ENCODE results near the gene HOXA1.

Gene HOXA1

GRCh38 chr7:27128776-27129728, 33.3 kb upstream of the HOXA1 start (continued):
- no peak for TF ChIP-seq ZNF639 (tag by site-specific recombination; IDR thresholded peaks at IDR 0.05)
- TF ChIP-seq ZXDB (tag by site-specific recombination; IDR thresholded peaks at IDR 0.05): no peak
- TF ChIP-seq FEZF1 (tag by site-specific recombination; IDR thresholded peaks at IDR 0.05): no peak
- peak; percentile 43; the same call in 1 of the 2 replicates for TF ChIP-seq ZBTB17 (tag by site-specific recombination; IDR thresholded peaks at IDR 0.05)
- no peak for TF ChIP-seq ZNF560 (tag by site-specific recombination; IDR thresholded peaks at IDR 0.05; ENCODE audit: borderline replicate concordance)
- no peak for TF ChIP-seq SETDB1 (IDR thresholded peaks at IDR 0.05; ENCODE audit: insufficient read length, low read length)
- TF ChIP-seq HOXC10 (CRISPR knock-in tag; IDR thresholded peaks at IDR 0.05): no peak
- TF ChIP-seq, protein P1, sequence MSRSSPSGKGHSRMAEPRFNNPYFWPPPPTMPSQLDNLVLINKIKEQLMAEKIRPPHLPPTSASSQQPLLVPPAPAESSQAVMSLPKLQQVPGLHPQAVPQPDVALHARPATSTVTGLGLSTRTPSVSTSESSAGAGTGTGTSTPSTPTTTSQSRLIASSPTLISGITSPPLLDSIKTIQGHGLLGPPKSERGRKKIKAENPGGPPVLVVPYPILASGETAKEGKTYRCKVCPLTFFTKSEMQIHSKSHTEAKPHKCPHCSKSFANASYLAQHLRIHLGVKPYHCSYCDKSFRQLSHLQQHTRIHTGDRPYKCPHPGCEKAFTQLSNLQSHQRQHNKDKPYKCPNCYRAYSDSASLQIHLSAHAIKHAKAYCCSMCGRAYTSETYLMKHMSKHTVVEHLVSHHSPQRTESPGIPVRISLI (tag by site-specific recombination; IDR thresholded peaks at IDR 0.05): no peak
- no peak for TF ChIP-seq ZNF529 (tag by site-specific recombination; IDR thresholded peaks at IDR 0.05; ENCODE audit: insufficient replicate concordance)
- TF ChIP-seq ZNF658 (tag by site-specific recombination; IDR thresholded peaks at IDR 0.05): no peak
- TF ChIP-seq, protein P2, sequence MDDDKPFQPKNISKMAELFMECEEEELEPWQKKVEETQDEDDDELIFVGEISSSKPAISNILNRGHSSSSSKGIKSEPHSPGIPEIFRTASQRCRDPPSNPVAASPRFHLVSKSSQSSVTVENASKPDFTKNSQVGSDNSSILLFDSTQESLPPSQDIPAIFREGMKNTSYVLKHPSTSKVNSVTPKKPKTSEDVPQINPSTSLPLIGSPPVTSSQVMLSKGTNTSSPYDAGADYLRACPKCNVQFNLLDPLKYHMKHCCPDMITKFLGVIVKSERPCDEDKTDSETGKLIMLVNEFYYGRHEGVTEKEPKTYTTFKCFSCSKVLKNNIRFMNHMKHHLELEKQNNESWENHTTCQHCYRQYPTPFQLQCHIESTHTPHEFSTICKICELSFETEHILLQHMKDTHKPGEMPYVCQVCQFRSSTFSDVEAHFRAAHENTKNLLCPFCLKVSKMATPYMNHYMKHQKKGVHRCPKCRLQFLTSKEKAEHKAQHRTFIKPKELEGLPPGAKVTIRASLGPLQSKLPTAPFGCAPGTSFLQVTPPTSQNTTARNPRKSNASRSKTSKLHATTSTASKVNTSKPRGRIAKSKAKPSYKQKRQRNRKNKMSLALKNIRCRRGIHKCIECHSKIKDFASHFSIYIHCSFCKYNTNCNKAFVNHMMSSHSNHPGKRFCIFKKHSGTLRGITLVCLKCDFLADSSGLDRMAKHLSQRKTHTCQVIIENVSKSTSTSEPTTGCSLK (tag by site-specific recombination; IDR thresholded peaks at IDR 0.05): no peak
- peak; percentile 81 for TF ChIP-seq ZFHX2 (tag by site-specific recombination; conservative IDR thresholded peaks at IDR 0.05)
- no peak for TF ChIP-seq ZNF26 (tag by site-specific recombination; IDR thresholded peaks at IDR 0.05)
- TF ChIP-seq ZNF366 (tag by site-specific recombination; conservative IDR thresholded peaks at IDR 0.05): peak; percentile 68; the same call in 1 of the 2 replicates
- TF ChIP-seq EGR2 (tag by site-specific recombination; IDR thresholded peaks at IDR 0.05; ENCODE audit: low read depth): peak; percentile 75

DNA sequence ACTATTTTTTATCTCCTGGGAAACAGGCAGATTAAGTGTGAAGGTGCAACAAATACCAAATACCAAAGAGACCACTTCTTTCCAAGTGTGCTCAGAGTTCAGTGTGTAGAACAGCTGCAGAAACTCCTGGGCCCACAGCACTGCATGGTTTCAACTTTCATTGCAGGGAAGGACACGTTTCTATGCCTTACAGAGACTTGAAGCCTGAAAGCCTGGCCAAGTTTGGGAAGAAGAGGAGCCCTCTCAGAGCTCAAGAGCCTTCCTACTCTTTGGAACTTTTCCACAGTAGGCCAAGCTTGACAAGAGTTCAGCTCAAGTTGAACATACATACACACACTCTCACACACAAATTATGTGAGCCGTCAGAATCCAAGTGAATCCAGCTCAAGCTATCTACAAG, 32.2 kb upstream of the HOXA1 start:
- POLR2A ChIA-PET: interaction anchor here (0.7 to 1.4 kb wide), 4 partner anchors 10 to 14 kb away, joined by 3 to 4 read pairs (median 3); no protein-coding TSS in a partner anchor
- CTCF ChIA-PET: interaction anchor here (0.8 to 1.6 kb wide), 4 partner anchors 8 to 446 kb away, joined by 3 to 6 read pairs (median 4); no protein-coding TSS in a partner anchor
- peak overlapping the region; percentile 100 for H3K27ac ChIP-seq (ENCODE audit: extremely low read depth, low read depth, low read length)
- H3K4me3 ChIP-seq (ENCODE audit: low read depth, low read length): no peak overlapping the region
- TF ChIP-seq ZNF600 (tag by site-specific recombination; IDR thresholded peaks at IDR 0.05) (0 out of 2 replicates have a peak, but pooled peaks have one; percentile 43), ZBTB6 (tag by site-specific recombination; IDR thresholded peaks at IDR 0.05) (0 out of 2 replicates have a peak, but pooled peaks have one; percentile 17), ZNF23 (tag by site-specific recombination; IDR thresholded peaks at IDR 0.05; ENCODE audit: borderline replicate concordance) (no peak), ZFP69B (tag by site-specific recombination; IDR thresholded peaks at IDR 0.05) (peak; percentile 82), TRIM28 (IDR thresholded peaks at IDR 0.05; ENCODE audit: borderline replicate concordance, low read length) (0 out of 2 replicates have a peak, but pooled peaks have one; percentile 61), ZNF121 (tag by site-specific recombination; IDR thresholded peaks at IDR 0.05) (no peak), ZNF621 (tag by site-specific recombination; IDR thresholded peaks at IDR 0.05) (no peak), ZNF133 (tag by site-specific recombination; IDR thresholded peaks at IDR 0.05) (peak; percentile 96)
- TF ChIP-seq, protein P3, sequence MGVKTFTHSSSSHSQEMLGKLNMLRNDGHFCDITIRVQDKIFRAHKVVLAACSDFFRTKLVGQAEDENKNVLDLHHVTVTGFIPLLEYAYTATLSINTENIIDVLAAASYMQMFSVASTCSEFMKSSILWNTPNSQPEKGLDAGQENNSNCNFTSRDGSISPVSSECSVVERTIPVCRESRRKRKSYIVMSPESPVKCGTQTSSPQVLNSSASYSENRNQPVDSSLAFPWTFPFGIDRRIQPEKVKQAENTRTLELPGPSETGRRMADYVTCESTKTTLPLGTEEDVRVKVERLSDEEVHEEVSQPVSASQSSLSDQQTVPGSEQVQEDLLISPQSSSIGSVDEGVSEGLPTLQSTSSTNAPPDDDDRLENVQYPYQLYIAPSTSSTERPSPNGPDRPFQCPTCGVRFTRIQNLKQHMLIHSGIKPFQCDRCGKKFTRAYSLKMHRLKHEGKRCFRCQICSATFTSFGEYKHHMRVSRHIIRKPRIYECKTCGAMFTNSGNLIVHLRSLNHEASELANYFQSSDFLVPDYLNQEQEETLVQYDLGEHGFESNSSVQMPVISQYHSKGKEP (tag by site-specific recombination; IDR thresholded peaks at IDR 0.05): peak; percentile 17; the same call in 1 of the 2 replicates
- TF ChIP-seq, protein P4, sequence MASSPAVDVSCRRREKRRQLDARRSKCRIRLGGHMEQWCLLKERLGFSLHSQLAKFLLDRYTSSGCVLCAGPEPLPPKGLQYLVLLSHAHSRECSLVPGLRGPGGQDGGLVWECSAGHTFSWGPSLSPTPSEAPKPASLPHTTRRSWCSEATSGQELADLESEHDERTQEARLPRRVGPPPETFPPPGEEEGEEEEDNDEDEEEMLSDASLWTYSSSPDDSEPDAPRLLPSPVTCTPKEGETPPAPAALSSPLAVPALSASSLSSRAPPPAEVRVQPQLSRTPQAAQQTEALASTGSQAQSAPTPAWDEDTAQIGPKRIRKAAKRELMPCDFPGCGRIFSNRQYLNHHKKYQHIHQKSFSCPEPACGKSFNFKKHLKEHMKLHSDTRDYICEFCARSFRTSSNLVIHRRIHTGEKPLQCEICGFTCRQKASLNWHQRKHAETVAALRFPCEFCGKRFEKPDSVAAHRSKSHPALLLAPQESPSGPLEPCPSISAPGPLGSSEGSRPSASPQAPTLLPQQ (tag by site-specific recombination; IDR thresholded peaks at IDR 0.05): peak; percentile 86
- H3K36me3 ChIP-seq (ENCODE audit: control insufficient read depth in 2 of 2, insufficient read depth in 1 of 2, low read length in 2 of 2): peaks cover 5 to 24% of the 10 kb centered on the region in 2 experiments; a peak in 1 of 3 replicates
- H3K9me3 ChIP-seq (ENCODE audit: control insufficient read depth, insufficient read depth, low read depth, low read length): no peaks in the 10 kb centered on the region
- H3K4me1 ChIP-seq (ENCODE audit: control insufficient read depth, insufficient read depth, low read length): peaks cover 56% of the 10 kb centered on the region

Data from HEK293 (cell line).